ENCODE data around the gene C2orf72. TPM values are rescaled to one million over a fixed set of nuclear protein-coding genes. Genes with fewer than 3 reads are reported as not detected.
"Not testable (repeated sequence)": the region's sequence is repeated elsewhere in the genome, so short reads cannot be mapped to it uniquely, and the experiment has no call there.

Gene C2orf72
- total RNA-seq, 1 donor from 2014 or later: 5.4 TPM

DNA sequence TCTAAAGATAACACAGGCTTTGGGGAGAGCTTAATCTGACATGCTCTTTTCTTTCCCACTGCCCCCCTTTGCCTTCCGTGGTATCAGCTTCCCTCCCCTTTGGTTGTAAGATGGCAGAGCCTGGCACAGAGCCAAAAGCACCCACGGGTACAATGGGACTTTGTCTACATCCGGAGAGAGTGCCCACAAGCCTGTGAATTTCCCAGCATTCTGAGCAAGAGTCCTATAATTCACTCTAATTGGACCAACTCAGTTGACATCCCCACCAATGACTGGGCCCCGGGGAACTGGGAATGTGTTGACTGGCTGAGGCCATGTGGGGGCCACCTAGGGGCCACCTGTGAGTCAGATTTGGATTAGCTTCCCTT, 20.1 kb upstream of the C2orf72 start:
- no peak overlapping the region for H3K27ac Mint-ChIP-seq (ENCODE audit: unreplicated experiment)
- H3K36me3 Mint-ChIP-seq (ENCODE audit: low read depth, unreplicated experiment): peaks cover 3% of the 10 kb centered on the region
- H3K4me3 Mint-ChIP-seq (ENCODE audit: unreplicated experiment): no peak overlapping the region
- H3K27me3 Mint-ChIP-seq (ENCODE audit: unreplicated experiment): peaks cover 6% of the 10 kb centered on the region
- TF ChIP-seq, protein P1, sequence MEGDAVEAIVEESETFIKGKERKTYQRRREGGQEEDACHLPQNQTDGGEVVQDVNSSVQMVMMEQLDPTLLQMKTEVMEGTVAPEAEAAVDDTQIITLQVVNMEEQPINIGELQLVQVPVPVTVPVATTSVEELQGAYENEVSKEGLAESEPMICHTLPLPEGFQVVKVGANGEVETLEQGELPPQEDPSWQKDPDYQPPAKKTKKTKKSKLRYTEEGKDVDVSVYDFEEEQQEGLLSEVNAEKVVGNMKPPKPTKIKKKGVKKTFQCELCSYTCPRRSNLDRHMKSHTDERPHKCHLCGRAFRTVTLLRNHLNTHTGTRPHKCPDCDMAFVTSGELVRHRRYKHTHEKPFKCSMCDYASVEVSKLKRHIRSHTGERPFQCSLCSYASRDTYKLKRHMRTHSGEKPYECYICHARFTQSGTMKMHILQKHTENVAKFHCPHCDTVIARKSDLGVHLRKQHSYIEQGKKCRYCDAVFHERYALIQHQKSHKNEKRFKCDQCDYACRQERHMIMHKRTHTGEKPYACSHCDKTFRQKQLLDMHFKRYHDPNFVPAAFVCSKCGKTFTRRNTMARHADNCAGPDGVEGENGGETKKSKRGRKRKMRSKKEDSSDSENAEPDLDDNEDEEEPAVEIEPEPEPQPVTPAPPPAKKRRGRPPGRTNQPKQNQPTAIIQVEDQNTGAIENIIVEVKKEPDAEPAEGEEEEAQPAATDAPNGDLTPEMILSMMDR (IDR thresholded peaks at IDR 0.05; ENCODE audit: unreplicated experiment): no peak
- no peaks in the 10 kb centered on the region for H3K9me3 Mint-ChIP-seq (ENCODE audit: unreplicated experiment)
- H3K4me1 Mint-ChIP-seq (ENCODE audit: unreplicated experiment): no peaks in the 10 kb centered on the region
- DNase-seq (ENCODE audit: low spot score): no peak

- TF ChIP-seq, protein P1 (IDR thresholded peaks at IDR 0.05; ENCODE audit: unreplicated experiment): no peak
- Mint-ChIP-seq H3K9me3 (ENCODE audit: unreplicated experiment) (no peaks in the 10 kb centered on the region), H3K27me3 (ENCODE audit: unreplicated experiment) (peaks cover 6% of the 10 kb centered on the region), H3K36me3 (ENCODE audit: low read depth, unreplicated experiment) (peaks cover 3% of the 10 kb centered on the region), H3K4me3 (ENCODE audit: unreplicated experiment) (no peak overlapping the region), H3K4me1 (ENCODE audit: unreplicated experiment) (no peaks in the 10 kb centered on the region), H3K27ac (ENCODE audit: unreplicated experiment) (no peak overlapping the region)
- DNase-seq (ENCODE audit: low spot score): no peak
Measured at GRCh38 chr2:231018184-231018583, 19.1 kb upstream of the C2orf72 start.

DNA sequence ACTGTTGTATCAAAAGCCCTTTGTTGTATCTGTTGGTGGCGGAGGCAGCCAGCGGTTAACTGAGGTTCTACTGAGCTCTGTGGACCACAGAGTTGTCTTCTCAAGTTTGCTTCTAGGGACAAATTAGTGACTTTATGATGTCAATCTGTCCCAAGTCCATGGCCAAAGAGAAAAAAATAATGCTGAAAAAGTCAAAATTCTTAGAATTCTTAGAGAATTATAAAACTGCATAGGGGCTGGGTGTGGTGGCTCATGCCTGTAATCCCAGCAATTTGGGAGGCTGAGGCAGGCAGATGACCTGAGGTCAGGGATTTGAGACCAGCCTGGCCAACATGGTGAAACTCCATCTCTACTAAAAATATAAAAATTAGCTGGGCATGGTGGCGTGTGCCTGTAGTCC, 12.3 kb upstream of the C2orf72 start:
- not testable (repeated sequence) for H3K27ac Mint-ChIP-seq (ENCODE audit: unreplicated experiment); H3K9me3 Mint-ChIP-seq (ENCODE audit: unreplicated experiment); DNase-seq (ENCODE audit: low spot score); H3K4me3 Mint-ChIP-seq (ENCODE audit: unreplicated experiment); H3K27me3 Mint-ChIP-seq (ENCODE audit: unreplicated experiment); H3K36me3 Mint-ChIP-seq (ENCODE audit: low read depth, unreplicated experiment); H3K4me1 Mint-ChIP-seq (ENCODE audit: unreplicated experiment)

DNA sequence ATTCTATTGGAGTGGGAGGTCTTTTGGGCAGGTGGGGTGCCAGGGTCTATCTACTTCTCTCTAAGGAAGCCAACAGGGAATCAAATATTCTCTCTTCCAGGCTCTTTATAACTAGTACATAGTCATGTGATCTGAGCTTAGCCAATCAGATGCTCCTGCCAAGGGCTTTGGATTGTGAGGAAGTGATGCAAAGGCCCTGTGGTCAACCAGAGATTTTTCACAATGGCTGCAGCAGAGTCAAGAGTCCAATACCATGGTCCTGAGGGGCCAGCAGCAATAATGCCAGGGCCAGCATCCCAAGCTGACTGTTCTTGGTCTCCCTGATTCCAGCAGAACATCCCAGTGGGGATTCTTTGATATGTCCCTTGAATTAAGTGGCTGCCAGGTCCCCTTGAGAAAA, 8.4 kb upstream of the C2orf72 start:
- TF ChIP-seq, protein P1 (IDR thresholded peaks at IDR 0.05; ENCODE audit: unreplicated experiment): no peak

DNA sequence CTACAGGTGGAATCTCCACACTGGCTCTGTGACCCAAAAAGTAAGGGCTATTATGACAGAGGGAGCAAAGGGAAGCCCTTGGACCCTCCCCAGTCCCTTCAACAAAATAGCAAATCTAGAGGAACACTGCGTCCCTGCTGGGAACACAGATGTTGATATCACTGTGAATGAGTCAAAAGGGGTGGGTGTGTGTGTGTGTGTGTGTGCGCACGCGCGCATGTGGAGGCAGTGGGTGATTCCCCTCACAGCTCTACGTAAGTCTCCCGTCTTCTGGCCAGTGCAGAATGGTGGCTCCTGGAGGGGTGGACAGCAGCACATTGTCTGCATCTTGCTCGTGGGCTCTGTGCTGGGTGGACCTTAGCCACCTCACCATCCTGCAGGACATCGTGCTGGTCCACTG, 7.8 kb upstream of the C2orf72 start:
- Mint-ChIP-seq H3K4me3 (ENCODE audit: unreplicated experiment) (no peak overlapping the region), H3K27ac (ENCODE audit: unreplicated experiment) (no peak overlapping the region), H3K27me3 (ENCODE audit: unreplicated experiment) (peaks cover 8% of the 10 kb centered on the region), H3K36me3 (ENCODE audit: low read depth, unreplicated experiment) (no peaks in the 10 kb centered on the region), H3K9me3 (ENCODE audit: unreplicated experiment) (no peaks in the 10 kb centered on the region), H3K4me1 (ENCODE audit: unreplicated experiment) (peaks cover 11% of the 10 kb centered on the region)
- DNase-seq (ENCODE audit: low spot score): no peak
- TF ChIP-seq, protein P1 (IDR thresholded peaks at IDR 0.05; ENCODE audit: unreplicated experiment): no peak

More for the DNA sequence above, 8.4 kb upstream of the C2orf72 start:
- Mint-ChIP-seq H3K4me1 (ENCODE audit: unreplicated experiment) (peaks cover 10% of the 10 kb centered on the region), H3K36me3 (ENCODE audit: low read depth, unreplicated experiment) (no peaks in the 10 kb centered on the region), H3K27me3 (ENCODE audit: unreplicated experiment) (peaks cover 5% of the 10 kb centered on the region), H3K9me3 (ENCODE audit: unreplicated experiment) (no peaks in the 10 kb centered on the region), H3K4me3 (ENCODE audit: unreplicated experiment) (no peak overlapping the region), H3K27ac (ENCODE audit: unreplicated experiment) (no peak overlapping the region)
- DNase-seq (ENCODE audit: low spot score): no peak

- Mint-ChIP-seq H3K4me1 (ENCODE audit: unreplicated experiment) (peaks cover 11% of the 10 kb centered on the region), H3K27ac (ENCODE audit: unreplicated experiment) (no peak overlapping the region), H3K9me3 (ENCODE audit: unreplicated experiment) (no peaks in the 10 kb centered on the region), H3K27me3 (ENCODE audit: unreplicated experiment) (peaks cover 8% of the 10 kb centered on the region), H3K36me3 (ENCODE audit: low read depth, unreplicated experiment) (no peaks in the 10 kb centered on the region), H3K4me3 (ENCODE audit: unreplicated experiment) (no peak overlapping the region)
- TF ChIP-seq, protein P1 (IDR thresholded peaks at IDR 0.05; ENCODE audit: unreplicated experiment): no peak
- no peak for DNase-seq (ENCODE audit: low spot score)
Measured at GRCh38 chr2:231030725-231031124, 6.6 kb upstream of the C2orf72 start.
